NCI-H526 treated with DMSO at 0.1 percent for 48 hours (cell line): ENCODE data around the gene SRRM3.
A peak's percentile ranks its signal among the peaks of the same experiment; 100 is the strongest.
"Not testable (repeated sequence)": the region's sequence is repeated elsewhere in the genome, so short reads cannot be mapped to it uniquely, and the experiment has no call there.

Experiments
- DNase-seq: peaks from one replicate; lab custom pipeline; 2025; lab: John Stamatoyannopoulos, UW

Gene SRRM3

DNA sequence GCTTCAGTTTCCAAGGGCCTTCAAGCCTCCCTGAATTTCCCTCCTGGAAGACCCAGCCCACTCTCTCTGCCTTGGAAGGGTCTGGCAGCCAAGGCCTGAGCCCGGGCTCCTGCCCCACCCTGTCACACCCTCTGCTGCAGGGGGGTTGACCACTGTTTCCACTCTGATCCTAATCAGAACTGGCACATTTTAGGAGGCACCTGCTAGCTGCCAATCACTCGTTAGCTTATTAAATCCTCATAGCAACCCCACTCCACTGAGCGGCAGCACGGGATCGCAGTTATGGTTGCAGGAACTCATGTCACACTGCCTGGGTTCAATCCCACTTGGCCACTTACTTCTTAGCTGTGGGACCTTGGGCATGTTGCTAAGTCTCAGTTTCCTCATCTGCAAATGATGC is 113.7 kb downstream of the SRRM3 start:
- no peak for DNase-seq

GRCh38 chr7:76316984-76317781 is 115.5 kb downstream of the SRRM3 start:
- no peak for DNase-seq

DNA sequence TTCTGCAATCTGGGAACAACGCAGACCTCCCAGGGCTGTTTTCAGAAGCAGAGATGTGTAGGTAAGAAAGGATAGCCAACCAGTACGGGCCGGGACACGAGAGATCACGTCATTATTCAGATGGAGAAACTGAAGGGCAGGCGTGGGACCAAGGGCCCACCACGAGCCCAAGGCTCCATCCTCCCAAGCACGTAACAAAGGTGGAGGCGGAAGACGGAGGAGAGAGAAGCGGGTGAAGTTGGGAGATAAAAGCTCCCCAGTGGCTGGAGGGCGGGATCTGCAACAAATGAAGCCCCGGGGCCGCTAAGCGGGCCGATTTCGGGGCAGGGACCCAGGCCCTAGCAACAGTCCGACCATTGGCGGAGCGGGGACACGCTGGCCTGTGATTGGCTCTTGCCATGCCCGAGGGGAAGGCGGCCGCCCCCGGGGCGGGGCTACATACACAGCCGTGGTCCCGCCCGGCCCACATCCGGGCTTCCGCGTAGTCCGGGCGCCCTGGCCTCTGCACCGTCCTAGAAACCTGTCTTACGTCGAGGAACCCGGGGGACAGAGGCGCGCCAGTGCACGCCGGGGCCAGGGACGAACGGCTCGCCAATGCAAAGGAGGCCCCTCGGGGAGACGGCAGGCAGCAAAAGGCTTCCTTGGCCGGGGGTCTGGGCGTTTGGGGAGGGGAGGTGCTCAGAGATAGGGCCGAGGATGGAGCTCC is 116.2 kb downstream of the SRRM3 start:
- DNase-seq, result peak; percentile 94

- peak; percentile 46 for DNase-seq
Observed at GRCh38 chr7:76318488-76319353, 117.0 kb downstream of the SRRM3 start.

DNA sequence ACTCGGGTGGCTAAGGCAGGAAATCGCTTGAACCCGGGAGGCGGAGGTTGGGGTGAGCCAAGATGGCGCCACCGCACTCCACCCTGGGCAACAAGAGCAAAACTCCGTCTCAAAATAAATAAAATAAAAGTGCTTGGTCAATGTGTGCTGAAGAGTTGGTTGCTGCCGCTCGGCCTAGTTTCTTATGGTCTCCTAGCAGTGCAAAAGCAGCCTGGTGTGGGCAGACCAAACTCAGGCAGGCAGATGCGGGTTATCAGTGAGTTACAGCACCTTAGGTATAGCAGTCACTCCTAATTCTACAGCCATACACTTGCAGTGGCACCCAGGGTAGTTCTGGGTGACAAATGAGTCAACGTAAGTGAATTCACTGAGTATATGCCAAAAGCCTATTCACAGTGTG is 123.4 kb downstream of the SRRM3 start:
- no peak for DNase-seq

- DNase-seq, result no peak
Observed at GRCh38 chr7:76325811-76326210, 124.1 kb downstream of the SRRM3 start.

GRCh38 chr7:76326646-76327233 is 125.0 kb downstream of the SRRM3 start:
- DNase-seq, result no peak

GRCh38 chr7:76327610-76328009 is 125.9 kb downstream of the SRRM3 start:
- no peak for DNase-seq

- DNase-seq, result no peak
Observed at GRCh38 chr7:76328389-76328788, 126.7 kb downstream of the SRRM3 start.

- DNase-seq, result no peak
Observed at GRCh38 chr7:76329479-76329878, 127.8 kb downstream of the SRRM3 start.

DNA sequence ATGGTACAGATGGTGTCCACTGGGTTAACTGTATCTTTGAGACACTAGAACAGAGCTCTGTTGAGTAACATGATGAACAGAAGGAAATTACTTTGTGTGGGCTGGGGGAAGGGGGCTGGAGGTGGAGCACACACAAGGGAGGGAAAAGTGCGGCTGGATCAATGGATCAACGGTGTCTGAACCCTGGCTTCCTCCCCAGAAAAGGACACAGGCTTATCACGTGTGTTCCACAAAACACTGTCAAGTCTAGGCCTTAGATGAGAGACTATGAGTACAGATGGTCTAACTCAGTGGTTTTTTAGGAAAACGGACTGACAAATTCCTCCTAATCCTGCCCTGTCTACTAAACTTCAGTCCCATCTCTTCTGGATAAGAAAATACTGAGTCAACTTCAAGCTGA is 128.6 kb downstream of the SRRM3 start:
- DNase-seq, result no peak

DNA sequence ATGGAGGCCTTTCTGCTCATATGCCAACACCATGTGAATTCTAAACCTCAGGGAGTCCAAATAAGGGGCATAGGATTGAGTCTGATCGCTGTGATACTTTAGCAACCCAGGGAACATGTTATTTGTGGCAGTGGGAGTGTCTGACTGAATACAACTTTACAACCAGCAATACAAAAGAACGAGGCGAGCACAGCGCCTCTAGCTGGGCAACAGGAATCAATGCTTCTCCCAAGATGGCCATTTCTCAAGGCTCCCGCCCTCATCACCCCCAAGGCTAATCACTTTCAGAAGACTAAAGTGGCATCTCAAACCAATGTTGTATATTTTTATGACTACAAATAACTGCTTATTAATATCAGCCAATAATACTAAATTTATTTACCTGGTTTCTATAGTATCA is 129.0 kb downstream of the SRRM3 start:
- DNase-seq, result no peak

- no peak for DNase-seq
Observed at GRCh38 chr7:76332078-76332477, 130.4 kb downstream of the SRRM3 start.

DNA sequence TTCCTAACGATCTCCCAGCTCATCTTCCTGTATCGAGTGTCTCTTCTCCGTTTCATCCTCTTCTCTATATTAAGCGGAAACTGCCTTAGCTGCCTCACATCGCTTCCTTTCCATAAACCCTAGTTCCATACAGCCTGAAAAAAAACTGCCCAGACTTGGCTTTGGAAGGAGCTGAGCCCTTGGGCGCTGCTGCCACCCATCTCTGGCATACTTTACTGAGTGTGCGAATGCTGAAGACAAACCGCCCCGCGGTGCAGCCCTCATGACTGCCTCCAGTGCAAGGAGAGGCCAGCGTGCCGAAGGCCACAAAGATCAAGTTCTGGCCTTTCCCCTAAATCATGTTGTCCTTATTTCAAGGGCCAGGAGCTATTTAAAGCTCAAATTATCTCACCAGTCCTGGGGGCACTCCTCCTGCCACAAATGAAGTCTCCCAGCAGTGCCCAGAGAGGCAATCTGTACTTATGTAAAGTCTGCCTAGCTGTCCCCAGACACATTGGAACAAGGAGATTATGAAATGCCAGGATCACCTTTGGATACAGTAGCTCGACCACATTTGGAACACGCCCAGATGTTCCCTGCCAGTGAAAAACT is 131.9 kb downstream of the SRRM3 start:
- DNase-seq, result no peak

- DNase-seq, result no peak
Observed at GRCh38 chr7:76334320-76334967, 132.7 kb downstream of the SRRM3 start.

- DNase-seq, result not testable (repeated sequence)
Observed at GRCh38 chr7:76335417-76335816, 133.7 kb downstream of the SRRM3 start.

DNA sequence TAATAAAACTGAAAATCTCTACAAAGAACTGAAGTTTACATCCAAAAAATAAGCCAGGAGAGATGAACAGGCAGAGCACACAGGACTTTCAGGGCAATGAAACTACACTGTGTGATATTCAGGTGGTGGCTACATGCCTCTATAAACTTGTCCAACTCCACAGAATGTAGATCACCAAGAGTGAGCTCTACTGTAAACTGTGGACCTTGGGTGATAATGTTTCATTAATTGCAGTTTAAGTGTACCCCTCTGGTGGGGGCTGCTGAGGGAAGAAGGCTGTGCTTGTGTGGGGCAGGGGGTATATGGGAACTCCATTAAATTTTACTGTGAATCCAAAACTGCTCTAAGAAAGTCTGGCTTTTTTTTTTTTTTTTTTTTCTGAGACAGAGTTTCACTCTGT is 134.4 kb downstream of the SRRM3 start:
- DNase-seq, result no peak
